ENCODE results near the gene SMIM38.

- TF ChIP-seq CTCF (IDR thresholded peaks at IDR 0.05) (no peak), POLR2A (IDR thresholded peaks at IDR 0.05) (no peak), EP300 (IDR thresholded peaks at IDR 0.05) (no peak), POLR2AphosphoS5 (IDR thresholded peaks at IDR 0.05) (no peak)
Measured at GRCh38 chr11:69194396-69194795, 38.7 kb downstream of the SMIM38 start.
